Vagina (tissue), 2 donors: Measurements from ENCODE around the gene ZMYND8. TPM values are rescaled to one million over a fixed set of nuclear protein-coding genes. Genes with fewer than 3 reads are reported as not detected.

Source experiments
- DNase-seq, 2 donors: peaks; one replicate each; pipeline ENCODE4 v3.0.0-alpha.2; 2017; ENCODE audit errors: extremely low spot score in 2 of 2
- H3K27ac ChIP-seq: fragments of 200-600 bp; sonication (generic); one replicate; pipeline ENCODE4 v1.5.1; 2019
- H3K27me3 ChIP-seq: fragments of 200-600 bp; sonication (generic); one replicate; pipeline ENCODE4 v1.5.1; 2019
- H3K36me3 ChIP-seq, 2 donors: fragments of 200-600 bp; sonication (generic); one replicate each; pipeline ENCODE4 v1.5.1; 2017 to 2019
- H3K4me1 ChIP-seq: fragments of 200-600 bp; sonication (generic); one replicate; pipeline ENCODE4 v1.5.1; 2019
- H3K4me3 ChIP-seq, 2 donors: fragments of 200-600 bp; sonication (generic); 1 replicate in 1 of 2; 2 replicates in 1 of 2; pipeline ENCODE4 v1.5.1; 2016 to 2019
- H3K9me3 ChIP-seq: fragments of 200-600 bp; sonication (generic); one replicate; pipeline ENCODE4 v1.5.1; 2019
- POLR2A ChIP-seq, 2 donors: fragments of 450-650 bp; IDR thresholded peaks; one replicate each; pipeline ENCODE4 v1.6.1; 2017; ENCODE audit warnings: antibody characterized with exemption in 2 of 2, mild to moderate bottlenecking in 2 of 2, moderate library complexity in 2 of 2
- POLR2AphosphoS5 ChIP-seq, 2 donors: sonication (generic); formaldehyde crosslinking; IDR thresholded peaks; one replicate each; pipeline ENCODE4 v1.9.0; 2017; ENCODE audit warnings: antibody characterized with exemption in 2 of 2, mild to moderate bottlenecking in 2 of 2, low read depth in 1 of 2; ENCODE audit not compliant: insufficient read depth in 1 of 2
- intact Hi-C: fragments of 100-400 bp; cut with DNase I; formaldehyde crosslinking; loops from one replicate; pipeline ENCODE4 v1.15.1; 2023
- total RNA-seq: library from RNA; depleted of rRNA; stranded (reverse); fragments of >200 nt; gene quantifications from one replicate; pipeline ENCODE4 v1.2.3, GENCODE V29; 2016
- TF ChIP-seq, protein P1 (sequence below), 3 experiments: fragments of 450-650 bp in 2 of 3; fragments of 200-600 bp in 1 of 3; sonication (generic) in 1 of 3; IDR thresholded peaks; one replicate each; pipeline ENCODE4 v1.5.1; 2017 to 2019; ENCODE audit warnings: antibody characterized with exemption in 3 of 3, mild to moderate bottlenecking in 2 of 3, moderate library complexity in 2 of 3

Gene ZMYND8
- total RNA-seq, 1 donor from 2014 or later = 91.1 TPM

GRCh38 chr20:47196091-47197081, 160.1 kb downstream of the ZMYND8 start:
- intact Hi-C loops = loop anchor here (10.0 kb wide), 1 partner anchor 188 kb away; no protein-coding TSS in a partner anchor
- H3K9me3 ChIP-seq = no peaks in the 10 kb centered on the region
- H3K4me3 ChIP-seq = no peak overlapping the region
- no peaks in the 10 kb centered on the region for H3K27me3 ChIP-seq
- H3K27ac ChIP-seq = no peak overlapping the region
- no peaks in the 10 kb centered on the region for H3K4me1 ChIP-seq
- TF ChIP-seq POLR2A (IDR thresholded peaks at IDR 0.05) (no peak), POLR2AphosphoS5 (IDR thresholded peaks at IDR 0.05; ENCODE audit: insufficient read depth in 1 of 2, low read depth in 1 of 2) (peak in 1 of 2 donors; percentile 46)
- TF ChIP-seq, protein P1, sequence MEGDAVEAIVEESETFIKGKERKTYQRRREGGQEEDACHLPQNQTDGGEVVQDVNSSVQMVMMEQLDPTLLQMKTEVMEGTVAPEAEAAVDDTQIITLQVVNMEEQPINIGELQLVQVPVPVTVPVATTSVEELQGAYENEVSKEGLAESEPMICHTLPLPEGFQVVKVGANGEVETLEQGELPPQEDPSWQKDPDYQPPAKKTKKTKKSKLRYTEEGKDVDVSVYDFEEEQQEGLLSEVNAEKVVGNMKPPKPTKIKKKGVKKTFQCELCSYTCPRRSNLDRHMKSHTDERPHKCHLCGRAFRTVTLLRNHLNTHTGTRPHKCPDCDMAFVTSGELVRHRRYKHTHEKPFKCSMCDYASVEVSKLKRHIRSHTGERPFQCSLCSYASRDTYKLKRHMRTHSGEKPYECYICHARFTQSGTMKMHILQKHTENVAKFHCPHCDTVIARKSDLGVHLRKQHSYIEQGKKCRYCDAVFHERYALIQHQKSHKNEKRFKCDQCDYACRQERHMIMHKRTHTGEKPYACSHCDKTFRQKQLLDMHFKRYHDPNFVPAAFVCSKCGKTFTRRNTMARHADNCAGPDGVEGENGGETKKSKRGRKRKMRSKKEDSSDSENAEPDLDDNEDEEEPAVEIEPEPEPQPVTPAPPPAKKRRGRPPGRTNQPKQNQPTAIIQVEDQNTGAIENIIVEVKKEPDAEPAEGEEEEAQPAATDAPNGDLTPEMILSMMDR (IDR thresholded peaks at IDR 0.05) = peak; percentile 77 to 89 (median 89)
- no peak for DNase-seq
- no peaks in the 10 kb centered on the region for H3K36me3 ChIP-seq

DNA sequence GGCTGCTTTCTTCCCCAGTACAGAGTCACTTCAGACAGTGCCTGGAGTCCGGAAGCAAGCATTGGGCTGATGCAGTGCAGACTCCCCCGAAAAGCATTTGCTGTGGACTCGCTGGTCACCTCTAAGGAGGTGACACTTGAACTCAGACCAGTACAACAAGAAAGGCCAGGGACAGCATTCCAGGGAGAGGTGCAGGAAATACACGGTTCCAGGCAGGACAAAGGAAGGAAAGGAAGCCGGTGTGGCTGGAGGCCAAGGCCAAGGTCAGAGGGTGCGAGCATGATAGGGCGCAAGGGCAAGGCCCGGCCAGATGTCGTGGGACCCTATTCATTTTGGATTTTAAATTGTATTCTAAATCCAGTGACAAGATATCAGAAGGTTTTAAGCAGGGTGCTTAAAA, 160.9 kb downstream of the ZMYND8 start:
- Histone ChIP-seq H3K4me3 (no peak overlapping the region), H3K27ac (no peak overlapping the region), H3K36me3 (no peaks in the 10 kb centered on the region), H3K4me1 (no peaks in the 10 kb centered on the region), H3K27me3 (no peaks in the 10 kb centered on the region), H3K9me3 (no peaks in the 10 kb centered on the region)
- DNase-seq = no peak
- TF ChIP-seq POLR2A (IDR thresholded peaks at IDR 0.05) = no peak
- TF ChIP-seq POLR2AphosphoS5 (IDR thresholded peaks at IDR 0.05; ENCODE audit: insufficient read depth in 1 of 2, low read depth in 1 of 2) = no peak
- TF ChIP-seq, protein P1 (IDR thresholded peaks at IDR 0.05) = no peak
- intact Hi-C loops = loop anchor here (10.0 kb wide), 1 partner anchor 189 kb away; no protein-coding TSS in a partner anchor

DNA sequence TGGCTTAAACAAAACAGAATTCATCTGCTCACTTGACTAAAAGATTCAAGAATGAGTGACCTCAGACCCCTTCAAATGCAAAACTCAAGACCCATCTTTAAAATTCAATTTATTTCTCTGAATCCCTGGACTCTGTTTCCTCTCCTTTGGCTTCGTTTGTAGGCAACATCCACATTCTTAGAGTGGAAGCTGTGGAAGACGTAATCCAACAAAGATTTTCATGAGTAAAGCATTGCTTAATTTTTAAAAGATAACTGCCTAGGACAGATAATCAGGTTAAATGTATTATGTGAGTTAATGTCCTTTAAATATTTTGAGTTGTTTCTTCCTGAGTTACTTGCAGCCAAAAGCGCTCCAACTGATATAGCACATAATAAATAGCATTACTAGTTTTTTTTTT, 164.5 kb downstream of the ZMYND8 start:
- Histone ChIP-seq H3K9me3 (no peaks in the 10 kb centered on the region), H3K4me3 (no peak overlapping the region), H3K27ac (no peak overlapping the region), H3K4me1 (no peaks in the 10 kb centered on the region), H3K36me3 (no peaks in the 10 kb centered on the region), H3K27me3 (no peaks in the 10 kb centered on the region)
- no peak for TF ChIP-seq POLR2AphosphoS5 (IDR thresholded peaks at IDR 0.05; ENCODE audit: insufficient read depth in 1 of 2, low read depth in 1 of 2)
- TF ChIP-seq, protein P1 (IDR thresholded peaks at IDR 0.05) = no peak
- no peak for TF ChIP-seq POLR2A (IDR thresholded peaks at IDR 0.05)
- no peak for DNase-seq
- intact Hi-C loops = loop anchor here (10.0 kb wide), 1 partner anchor 193 kb away; no protein-coding TSS in a partner anchor

DNA sequence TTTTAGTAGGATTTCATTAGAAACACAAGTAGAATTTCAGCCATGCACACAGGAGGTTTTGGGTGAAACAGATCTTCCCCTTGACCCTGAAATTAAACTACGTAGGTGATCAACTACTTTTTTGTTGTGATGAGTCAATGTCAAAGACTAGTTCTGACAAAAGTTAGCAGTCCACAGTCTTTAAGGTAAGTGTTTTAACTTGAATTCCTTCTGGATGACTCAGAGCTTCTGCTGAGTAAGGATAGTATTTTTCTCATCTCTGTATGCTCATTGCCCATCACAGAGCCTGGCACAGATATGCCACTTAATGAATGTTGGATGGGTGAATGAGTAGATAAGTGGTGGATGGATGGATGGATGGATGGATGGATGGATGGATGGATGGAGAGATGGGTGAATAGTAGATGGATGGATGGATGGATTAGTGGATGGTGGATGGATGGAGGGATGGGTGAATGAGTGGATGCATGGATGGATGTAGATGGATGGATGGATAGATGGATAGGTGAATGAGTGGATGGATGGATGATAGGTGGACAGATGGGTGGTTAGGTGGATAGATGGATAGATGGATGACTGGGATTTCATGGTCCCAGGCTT, 165.3 kb downstream of the ZMYND8 start:
- TF ChIP-seq, protein P1 (IDR thresholded peaks at IDR 0.05) = no peak
- TF ChIP-seq POLR2AphosphoS5 (IDR thresholded peaks at IDR 0.05; ENCODE audit: insufficient read depth in 1 of 2, low read depth in 1 of 2) = no peak
- intact Hi-C loops = loop anchor here (10.0 kb wide), 1 partner anchor 194 kb away; no protein-coding TSS in a partner anchor
- Histone ChIP-seq H3K36me3 (no peaks in the 10 kb centered on the region), H3K4me1 (no peaks in the 10 kb centered on the region), H3K27ac (no peak overlapping the region), H3K4me3 (no peak overlapping the region), H3K27me3 (no peaks in the 10 kb centered on the region), H3K9me3 (no peaks in the 10 kb centered on the region)
- no peak for DNase-seq
